ENCODE measurements around the gene CCDC124. TPM values are rescaled to one million over a fixed set of nuclear protein-coding genes. Genes with fewer than 3 reads are reported as not detected.

CCDC124 gene
- total RNA-seq, 1 experiment from 2014 or later, result 165 TPM

DNA sequence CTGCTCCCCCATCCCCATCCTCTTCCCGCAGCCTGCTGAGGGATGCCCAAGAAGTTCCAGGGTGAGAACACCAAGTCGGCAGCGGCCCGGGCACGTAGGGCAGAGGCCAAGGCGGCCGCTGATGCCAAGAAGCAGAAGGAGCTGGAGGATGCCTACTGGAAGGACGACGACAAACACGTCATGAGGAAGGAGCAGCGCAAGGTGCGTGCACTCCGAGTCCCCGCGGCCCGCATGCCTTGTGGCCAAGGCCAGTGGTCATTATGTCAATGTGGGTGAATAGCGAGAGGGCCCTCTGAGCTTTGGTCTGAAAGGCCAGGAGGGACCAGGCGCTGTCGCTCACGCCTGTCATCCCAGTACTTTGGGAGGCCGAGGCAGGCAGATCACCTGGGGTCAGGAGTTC lies 3.6 kb downstream of the CCDC124 start:
- Histone ChIP-seq H3F3A (ENCODE audit: low read length, unreplicated experiment) (no peaks in the 10 kb centered on the region), H2AFZ (ENCODE audit: low read length) (no peak overlapping the region), H3K36me3 (ENCODE audit: low read depth, low read length) (peaks cover 3% of the 10 kb centered on the region; the same call in 1 of the 2 replicates), H3K27ac (ENCODE audit: low read length) (no peak overlapping the region), H3K79me2 (ENCODE audit: low read length) (peaks cover 22% of the 10 kb centered on the region), H3K4me2 (ENCODE audit: low read length) (no peak overlapping the region), H3K9ac (ENCODE audit: low read length) (no peak overlapping the region), H3K4me3 (ENCODE audit: low read length) (no peak overlapping the region), H3K4me1 (ENCODE audit: insufficient read depth, low read length) (peaks cover 13% of the 10 kb centered on the region), H3K9me3 (ENCODE audit: low read length) (no peaks in the 10 kb centered on the region), H3K27me3 (ENCODE audit: low read length) (no peaks in the 10 kb centered on the region), H4K20me1 (ENCODE audit: low read length) (no peaks in the 10 kb centered on the region), H3K9me2 (replicated peaks; ENCODE audit: low read length) (no peaks in the 10 kb centered on the region)
- ChIA-PET POLR2A (ENCODE audit: unreplicated experiment) (no interaction called here), CTCF (no interaction called here)
- TF ChIP-seq EZH2 (IDR thresholded peaks at IDR 0.05; ENCODE audit: low read length, unreplicated experiment) (no peak), EZH2phosphoT487 (IDR thresholded peaks at IDR 0.05; ENCODE audit: borderline replicate concordance, low read length) (no peak)
- TF ChIP-seq, protein P1, sequence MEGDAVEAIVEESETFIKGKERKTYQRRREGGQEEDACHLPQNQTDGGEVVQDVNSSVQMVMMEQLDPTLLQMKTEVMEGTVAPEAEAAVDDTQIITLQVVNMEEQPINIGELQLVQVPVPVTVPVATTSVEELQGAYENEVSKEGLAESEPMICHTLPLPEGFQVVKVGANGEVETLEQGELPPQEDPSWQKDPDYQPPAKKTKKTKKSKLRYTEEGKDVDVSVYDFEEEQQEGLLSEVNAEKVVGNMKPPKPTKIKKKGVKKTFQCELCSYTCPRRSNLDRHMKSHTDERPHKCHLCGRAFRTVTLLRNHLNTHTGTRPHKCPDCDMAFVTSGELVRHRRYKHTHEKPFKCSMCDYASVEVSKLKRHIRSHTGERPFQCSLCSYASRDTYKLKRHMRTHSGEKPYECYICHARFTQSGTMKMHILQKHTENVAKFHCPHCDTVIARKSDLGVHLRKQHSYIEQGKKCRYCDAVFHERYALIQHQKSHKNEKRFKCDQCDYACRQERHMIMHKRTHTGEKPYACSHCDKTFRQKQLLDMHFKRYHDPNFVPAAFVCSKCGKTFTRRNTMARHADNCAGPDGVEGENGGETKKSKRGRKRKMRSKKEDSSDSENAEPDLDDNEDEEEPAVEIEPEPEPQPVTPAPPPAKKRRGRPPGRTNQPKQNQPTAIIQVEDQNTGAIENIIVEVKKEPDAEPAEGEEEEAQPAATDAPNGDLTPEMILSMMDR (conservative IDR thresholded peaks at IDR 0.05; ENCODE audit: low read depth, low read length), result no peak
- DNase-seq, result no peak
- intact Hi-C loops (cut with micrococcal nuclease), result no loop called here
- no TSS peak for BruUV-seq (replicated peaks)
- no peak for ATAC-seq

DNA sequence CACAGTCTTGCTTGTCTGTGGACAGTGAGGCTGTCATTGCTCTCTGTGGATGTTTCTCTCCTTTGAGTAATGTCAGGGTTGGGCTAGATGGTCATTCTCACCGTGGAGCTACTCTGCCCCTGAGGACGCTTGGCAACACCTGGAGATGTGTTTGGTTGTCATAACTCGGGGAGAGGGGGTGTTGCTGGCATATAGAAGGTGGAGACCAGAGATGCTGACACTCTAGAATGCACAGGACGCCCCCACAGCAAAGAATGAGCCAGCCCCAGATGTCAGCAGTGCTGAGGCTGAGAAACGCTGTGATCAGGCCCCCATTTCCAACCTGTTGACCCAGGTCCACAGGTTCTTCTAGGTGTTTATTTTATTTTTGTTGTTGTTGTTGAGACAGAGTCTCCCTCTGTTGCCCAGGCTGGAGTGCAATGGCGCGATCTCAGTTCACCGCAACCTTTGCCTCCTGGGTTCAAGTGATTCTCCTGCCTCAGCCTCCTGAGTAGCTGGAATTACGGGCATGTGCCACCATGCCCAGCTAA lies 4.6 kb downstream of the CCDC124 start:
- Histone ChIP-seq H3K4me1 (ENCODE audit: insufficient read depth, low read length) (peaks cover 13% of the 10 kb centered on the region), H4K20me1 (ENCODE audit: low read length) (no peaks in the 10 kb centered on the region), H2AFZ (ENCODE audit: low read length) (no peak overlapping the region), H3K9me2 (replicated peaks; ENCODE audit: low read length) (no peaks in the 10 kb centered on the region), H3K79me2 (ENCODE audit: low read length) (peaks cover 22% of the 10 kb centered on the region), H3K27me3 (ENCODE audit: low read length) (no peaks in the 10 kb centered on the region), H3K4me2 (ENCODE audit: low read length) (no peak overlapping the region), H3F3A (ENCODE audit: low read length, unreplicated experiment) (no peaks in the 10 kb centered on the region), H3K9ac (ENCODE audit: low read length) (no peak overlapping the region), H3K36me3 (ENCODE audit: low read depth, low read length) (peaks cover 3% of the 10 kb centered on the region; the same call in 1 of the 2 replicates), H3K4me3 (ENCODE audit: low read length) (no peak overlapping the region), H3K9me3 (ENCODE audit: low read length) (no peaks in the 10 kb centered on the region), H3K27ac (ENCODE audit: low read length) (no peak overlapping the region)
- ChIA-PET POLR2A (ENCODE audit: unreplicated experiment) (interaction anchor here (0.5 to 0.6 kb wide), 2 partner anchors 68 to 92 kb away, joined by 6 to 13 read pairs; no protein-coding TSS in a partner anchor), CTCF (interaction anchor here (0.6 to 1.2 kb wide), 7 partner anchors 11 to 559 kb away, joined by 3 to 18 read pairs (median 6); partner anchors contain the start of genes RPL18A and SLC5A5)
- TF ChIP-seq EZH2phosphoT487 (IDR thresholded peaks at IDR 0.05; ENCODE audit: borderline replicate concordance, low read length) (no peak), EZH2 (IDR thresholded peaks at IDR 0.05; ENCODE audit: low read length, unreplicated experiment) (no peak)
- TF ChIP-seq, protein P1 (conservative IDR thresholded peaks at IDR 0.05; ENCODE audit: low read depth, low read length), result no peak
- ATAC-seq (no peak), DNase-seq (no peak)
- intact Hi-C loops (cut with micrococcal nuclease), result no loop called here
- BruUV-seq (replicated peaks), result no TSS peak

All from PC-3 (cell line).